ENCODE results near the gene TNNI2. TPM values are rescaled to one million over a fixed set of nuclear protein-coding genes. Genes with fewer than 3 reads are reported as not detected.

The TNNI2 gene
- total and polyA plus RNA-seq, 2 donors (not counting 1 experiment from before 2014, with no cell fraction given): not detected

DNA sequence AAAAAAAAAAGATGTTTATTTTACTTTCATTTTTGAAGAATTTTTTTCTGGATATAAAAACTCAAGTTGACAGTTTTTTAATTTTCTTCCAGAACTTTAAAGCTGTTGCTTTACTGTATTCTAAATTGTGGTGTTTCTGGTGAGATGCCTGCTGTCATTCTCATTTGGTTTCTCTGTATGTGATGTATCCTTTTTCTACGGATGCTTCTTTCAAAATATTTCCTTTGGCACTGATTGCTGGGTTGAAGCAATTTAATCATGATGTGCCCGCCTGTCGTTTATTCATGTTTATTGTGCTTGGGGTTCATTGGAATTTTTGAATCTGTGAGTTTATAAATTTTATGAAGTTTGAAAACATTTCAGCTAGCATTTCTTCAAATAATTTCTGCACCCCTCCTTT, 45.7 kb upstream of the TNNI2 start:
- no peak for DNase-seq (ENCODE audit: low read depth in 2 of 2)
- no peak overlapping the region for H3K4me3 ChIP-seq (replicated peaks in 1 of 4; ENCODE audit: control extremely low read depth in 1 of 4, insufficient read depth in 1 of 4, low read depth in 3 of 4, low read length in 4 of 4)
- H3K9me3 ChIP-seq (ENCODE audit: control insufficient read depth, insufficient read depth, low read depth, low read length): no peaks in the 10 kb centered on the region
- H3K79me2 ChIP-seq (ENCODE audit: control insufficient read depth, insufficient read depth, low read length): no peaks in the 10 kb centered on the region
- no peak overlapping the region for H3K9ac ChIP-seq (ENCODE audit: insufficient read depth, low read length)
- H3K27me3 ChIP-seq (ENCODE audit: control insufficient read depth, insufficient read depth, low read length): peaks cover 5% of the 10 kb centered on the region
- no peaks in the 10 kb centered on the region for H3K36me3 ChIP-seq (ENCODE audit: control insufficient read depth, insufficient read depth, low read length)
- no peak for TF ChIP-seq EZH2 (IDR thresholded peaks at IDR 0.05; ENCODE audit: low read length, missing control alignments)
- TF ChIP-seq, protein P1, sequence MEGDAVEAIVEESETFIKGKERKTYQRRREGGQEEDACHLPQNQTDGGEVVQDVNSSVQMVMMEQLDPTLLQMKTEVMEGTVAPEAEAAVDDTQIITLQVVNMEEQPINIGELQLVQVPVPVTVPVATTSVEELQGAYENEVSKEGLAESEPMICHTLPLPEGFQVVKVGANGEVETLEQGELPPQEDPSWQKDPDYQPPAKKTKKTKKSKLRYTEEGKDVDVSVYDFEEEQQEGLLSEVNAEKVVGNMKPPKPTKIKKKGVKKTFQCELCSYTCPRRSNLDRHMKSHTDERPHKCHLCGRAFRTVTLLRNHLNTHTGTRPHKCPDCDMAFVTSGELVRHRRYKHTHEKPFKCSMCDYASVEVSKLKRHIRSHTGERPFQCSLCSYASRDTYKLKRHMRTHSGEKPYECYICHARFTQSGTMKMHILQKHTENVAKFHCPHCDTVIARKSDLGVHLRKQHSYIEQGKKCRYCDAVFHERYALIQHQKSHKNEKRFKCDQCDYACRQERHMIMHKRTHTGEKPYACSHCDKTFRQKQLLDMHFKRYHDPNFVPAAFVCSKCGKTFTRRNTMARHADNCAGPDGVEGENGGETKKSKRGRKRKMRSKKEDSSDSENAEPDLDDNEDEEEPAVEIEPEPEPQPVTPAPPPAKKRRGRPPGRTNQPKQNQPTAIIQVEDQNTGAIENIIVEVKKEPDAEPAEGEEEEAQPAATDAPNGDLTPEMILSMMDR (conservative IDR thresholded peaks at IDR 0.05 in 1 of 2, IDR thresholded peaks at IDR 0.05 in 1 of 2; ENCODE audit: low read depth in 1 of 2, low read length in 2 of 2): no peak
- H3K27ac ChIP-seq (ENCODE audit: insufficient read depth, low read length): no peak overlapping the region
- H3K4me2 ChIP-seq (ENCODE audit: extremely low read depth, insufficient read depth, low read length): peak overlapping the region; percentile 8
- H4K20me1 ChIP-seq (ENCODE audit: control insufficient read depth, extremely low read depth, insufficient read depth, low read length): no peaks in the 10 kb centered on the region
- H2AFZ ChIP-seq (ENCODE audit: low read length): no peak overlapping the region
- no peaks in the 10 kb centered on the region for H3K4me1 ChIP-seq (ENCODE audit: control insufficient read depth, extremely low read depth, insufficient read depth, low read length)

DNA sequence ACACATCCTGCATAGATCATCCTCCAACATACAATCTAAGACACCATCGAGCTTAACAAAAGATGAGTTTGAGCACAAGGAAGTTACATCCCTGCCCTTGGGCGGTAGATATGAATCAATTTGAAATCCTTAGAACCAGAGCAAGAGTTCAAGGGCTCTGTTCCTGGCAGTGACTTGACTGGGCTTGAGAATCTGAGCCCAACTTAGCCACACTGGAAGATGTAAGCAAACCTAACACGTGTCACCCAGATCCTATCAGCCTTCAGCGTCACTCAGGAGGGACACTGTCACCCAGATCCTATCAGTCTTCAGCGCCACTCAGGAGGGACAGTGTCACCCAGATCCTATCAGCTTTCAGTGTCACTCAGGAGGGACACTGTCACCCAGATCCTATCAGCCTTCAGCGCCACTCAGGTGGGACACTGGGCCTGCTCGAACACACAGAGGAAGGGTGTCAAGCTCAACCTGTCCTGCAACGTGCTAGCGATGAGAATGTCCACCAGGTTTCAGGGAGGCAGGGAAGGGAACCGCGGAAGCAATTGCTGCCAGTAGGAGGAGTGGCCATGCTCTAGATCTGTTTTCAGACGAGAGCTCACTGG, 42.3 kb upstream of the TNNI2 start:
- no peaks in the 10 kb centered on the region for H4K20me1 ChIP-seq (ENCODE audit: control insufficient read depth, extremely low read depth, insufficient read depth, low read length)
- no peak for TF ChIP-seq EZH2 (IDR thresholded peaks at IDR 0.05; ENCODE audit: low read length, missing control alignments)
- TF ChIP-seq, protein P1 (conservative IDR thresholded peaks at IDR 0.05 in 1 of 2, IDR thresholded peaks at IDR 0.05 in 1 of 2; ENCODE audit: low read depth in 1 of 2, low read length in 2 of 2): no peak
- no peak overlapping the region for H3K27ac ChIP-seq (ENCODE audit: insufficient read depth, low read length)
- no peak overlapping the region for H3K4me2 ChIP-seq (ENCODE audit: extremely low read depth, insufficient read depth, low read length)
- H3K4me1 ChIP-seq (ENCODE audit: control insufficient read depth, extremely low read depth, insufficient read depth, low read length): no peaks in the 10 kb centered on the region
- no peaks in the 10 kb centered on the region for H3K36me3 ChIP-seq (ENCODE audit: control insufficient read depth, insufficient read depth, low read length)
- no peak overlapping the region for H2AFZ ChIP-seq (ENCODE audit: low read length)
- H3K27me3 ChIP-seq (ENCODE audit: control insufficient read depth, insufficient read depth, low read length): peaks cover 9% of the 10 kb centered on the region
- H3K9me3 ChIP-seq (ENCODE audit: control insufficient read depth, insufficient read depth, low read depth, low read length): no peaks in the 10 kb centered on the region
- DNase-seq (ENCODE audit: low read depth in 2 of 2): no peak
- H3K9ac ChIP-seq (ENCODE audit: insufficient read depth, low read length): no peak overlapping the region
- no peaks in the 10 kb centered on the region for H3K79me2 ChIP-seq (ENCODE audit: control insufficient read depth, insufficient read depth, low read length)
- H3K4me3 ChIP-seq (replicated peaks in 1 of 4; ENCODE audit: control extremely low read depth in 1 of 4, insufficient read depth in 1 of 4, low read depth in 3 of 4, low read length in 4 of 4): no peak overlapping the region

DNA sequence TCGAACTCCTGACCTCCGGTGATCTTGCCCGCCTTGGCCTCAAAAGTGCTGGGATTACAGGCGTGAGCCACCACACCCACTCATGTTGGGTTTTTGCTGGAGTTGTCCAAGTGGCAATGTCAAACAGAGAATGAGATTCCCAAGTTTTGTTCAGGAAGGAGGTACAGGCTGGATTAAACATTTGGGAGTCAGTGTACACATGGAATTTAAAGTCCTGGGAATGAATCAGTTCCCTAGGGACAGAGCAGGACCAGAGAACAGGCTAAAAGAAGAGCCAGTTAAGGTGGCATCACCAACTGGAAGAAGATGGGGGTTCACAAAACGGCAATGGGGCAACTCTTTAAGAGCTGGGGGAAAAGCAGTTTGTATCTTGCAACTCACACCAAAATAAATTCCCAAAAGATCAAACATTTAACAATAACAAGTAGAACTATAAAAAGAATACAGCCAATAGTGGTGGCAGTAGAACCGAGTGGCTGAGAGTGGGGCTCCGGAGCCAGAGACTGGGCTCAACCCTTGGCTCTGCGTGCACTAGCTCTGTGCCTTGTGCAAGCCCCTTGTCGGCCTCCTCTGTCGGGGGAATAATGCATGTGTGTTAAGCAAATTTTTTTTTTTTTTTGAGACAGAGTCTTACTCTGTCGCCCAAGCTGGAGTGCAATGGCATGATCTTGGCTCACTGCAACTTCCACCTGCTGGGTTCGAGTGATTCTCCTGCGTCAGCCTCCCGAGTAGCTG, 41.2 kb upstream of the TNNI2 start:
- Histone ChIP-seq H2AFZ (ENCODE audit: low read length) (no peak overlapping the region), H3K27ac (ENCODE audit: insufficient read depth, low read length) (no peak overlapping the region), H3K36me3 (ENCODE audit: control insufficient read depth, insufficient read depth, low read length) (no peaks in the 10 kb centered on the region), H3K9me3 (ENCODE audit: control insufficient read depth, insufficient read depth, low read depth, low read length) (no peaks in the 10 kb centered on the region), H3K4me1 (ENCODE audit: control insufficient read depth, extremely low read depth, insufficient read depth, low read length) (no peaks in the 10 kb centered on the region), H3K9ac (ENCODE audit: insufficient read depth, low read length) (no peak overlapping the region), H3K4me2 (ENCODE audit: extremely low read depth, insufficient read depth, low read length) (no peak overlapping the region), H3K79me2 (ENCODE audit: control insufficient read depth, insufficient read depth, low read length) (no peaks in the 10 kb centered on the region), H3K27me3 (ENCODE audit: control insufficient read depth, insufficient read depth, low read length) (peaks cover 9% of the 10 kb centered on the region), H3K4me3 (replicated peaks in 1 of 4; ENCODE audit: control extremely low read depth in 1 of 4, insufficient read depth in 1 of 4, low read depth in 3 of 4, low read length in 4 of 4) (no peak overlapping the region), H4K20me1 (ENCODE audit: control insufficient read depth, extremely low read depth, insufficient read depth, low read length) (no peaks in the 10 kb centered on the region)
- TF ChIP-seq EZH2 (IDR thresholded peaks at IDR 0.05; ENCODE audit: low read length, missing control alignments): no peak
- TF ChIP-seq, protein P1 (conservative IDR thresholded peaks at IDR 0.05 in 1 of 2, IDR thresholded peaks at IDR 0.05 in 1 of 2; ENCODE audit: low read depth in 1 of 2, low read length in 2 of 2): no peak
- no peak for DNase-seq (ENCODE audit: low read depth in 2 of 2)
